OCI-LY3 (cell line): ENCODE data around the gene RPRD1A.

Experiments
- EZH2phosphoT487 ChIP-seq: fragments of 200-600 bp; shearing (Covaris generic); IDR thresholded peaks from 2 replicates; pipeline ENCODE4 v1.6.1; 2018; ENCODE audit warnings: antibody characterized with exemption, mixed run types, low read depth
- TF ChIP-seq, protein P1 (sequence below): fragments of 200-600, 300-600 bp; sonication (generic); IDR thresholded peaks from 2 replicates; pipeline ENCODE4 v1.5.1; 2014; ENCODE audit warnings: antibody characterized with exemption, low read length, low read depth

DNA sequence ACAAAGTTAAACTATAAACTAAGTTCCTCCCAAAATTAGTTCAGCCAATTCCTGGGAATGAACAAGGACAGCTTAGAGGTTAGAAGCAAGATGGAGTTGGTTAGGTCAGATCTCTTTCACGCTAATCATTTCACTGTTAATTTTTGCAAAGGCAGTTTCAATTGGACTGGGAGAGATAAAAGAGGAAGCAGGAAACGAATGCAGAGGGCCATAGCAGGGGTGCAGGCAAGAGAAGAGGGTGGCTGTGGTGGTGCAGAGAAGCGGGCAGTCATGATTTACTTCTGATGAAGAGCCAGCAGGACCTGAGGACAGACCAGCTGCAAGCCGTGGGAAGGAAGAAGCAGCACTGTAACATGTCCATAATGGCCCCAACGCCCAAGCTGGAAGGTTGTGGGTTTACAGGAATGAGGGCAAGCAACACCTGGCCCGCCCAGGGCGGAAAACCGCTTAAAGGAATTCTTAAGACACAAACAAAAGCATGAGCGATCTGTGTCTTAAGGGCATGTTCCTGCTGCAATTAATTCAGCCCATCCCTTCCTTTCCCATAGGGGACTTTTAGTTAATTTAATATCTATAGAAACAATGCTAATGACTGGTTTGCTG, 99.0 kb downstream of the RPRD1A start:
- TF ChIP-seq, protein P1, sequence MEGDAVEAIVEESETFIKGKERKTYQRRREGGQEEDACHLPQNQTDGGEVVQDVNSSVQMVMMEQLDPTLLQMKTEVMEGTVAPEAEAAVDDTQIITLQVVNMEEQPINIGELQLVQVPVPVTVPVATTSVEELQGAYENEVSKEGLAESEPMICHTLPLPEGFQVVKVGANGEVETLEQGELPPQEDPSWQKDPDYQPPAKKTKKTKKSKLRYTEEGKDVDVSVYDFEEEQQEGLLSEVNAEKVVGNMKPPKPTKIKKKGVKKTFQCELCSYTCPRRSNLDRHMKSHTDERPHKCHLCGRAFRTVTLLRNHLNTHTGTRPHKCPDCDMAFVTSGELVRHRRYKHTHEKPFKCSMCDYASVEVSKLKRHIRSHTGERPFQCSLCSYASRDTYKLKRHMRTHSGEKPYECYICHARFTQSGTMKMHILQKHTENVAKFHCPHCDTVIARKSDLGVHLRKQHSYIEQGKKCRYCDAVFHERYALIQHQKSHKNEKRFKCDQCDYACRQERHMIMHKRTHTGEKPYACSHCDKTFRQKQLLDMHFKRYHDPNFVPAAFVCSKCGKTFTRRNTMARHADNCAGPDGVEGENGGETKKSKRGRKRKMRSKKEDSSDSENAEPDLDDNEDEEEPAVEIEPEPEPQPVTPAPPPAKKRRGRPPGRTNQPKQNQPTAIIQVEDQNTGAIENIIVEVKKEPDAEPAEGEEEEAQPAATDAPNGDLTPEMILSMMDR: no peak
- TF ChIP-seq EZH2phosphoT487: no peak
